HEK293 (cell line): ENCODE measurements around the gene KANSL1.
"Not testable (repeated sequence)": the region's sequence is repeated elsewhere in the genome, so short reads cannot be mapped to it uniquely, and the experiment has no call there.

Experiments
- CTCF ChIA-PET: fragments of 350-600 bp; formaldehyde crosslinking; extraction: SDS; loops from one replicate; lab custom pipeline; 2021; ENCODE audit warnings: antibody characterized with exemption; lab: Yijun Ruan, JAX
- POLR2A ChIA-PET: fragments of 300-600 bp; formaldehyde crosslinking; extraction: SDS; loops from one replicate; lab custom pipeline; 2020; ENCODE audit warnings: antibody characterized with exemption, inconsistent platforms; lab: Yijun Ruan, JAX
- H3K27ac ChIP-seq: fragments of 200-500 bp; sonication (Bioruptor generic); 2 replicates; pipeline ENCODE4 v1.5.1; 2014; ENCODE audit warnings: low read depth, low read length, control low read depth, inconsistent platforms; ENCODE audit errors: extremely low read depth
- H3K36me3 ChIP-seq, 2 experiments: fragments of 200-500 bp in 1 of 2; sonication (Bioruptor generic) in 1 of 2; 1 replicate in 1 of 2; 2 replicates in 1 of 2; pipeline ENCODE4 v1.5.1; 2014 to 2017; ENCODE audit warnings: inconsistent platforms in 2 of 2, low read length in 2 of 2; ENCODE audit not compliant: control insufficient read depth in 2 of 2, insufficient read depth in 1 of 2
- H3K4me1 ChIP-seq: fragments of 200-500 bp; sonication (Bioruptor generic); 2 replicates; pipeline ENCODE4 v1.5.1; 2014; ENCODE audit warnings: mild to moderate bottlenecking, low read length, inconsistent platforms; ENCODE audit not compliant: control insufficient read depth, insufficient read depth
- H3K4me3 ChIP-seq: 2 replicates; pipeline ENCODE4 v1.5.1; 2011; ENCODE audit warnings: low read depth, mild to moderate bottlenecking, control low read depth, low read length, moderate library complexity
- H3K9me3 ChIP-seq: fragments of 200-500 bp; sonication (Bioruptor generic); 2 replicates; pipeline ENCODE4 v1.5.1; 2014; ENCODE audit warnings: low read depth, low read length, inconsistent platforms; ENCODE audit not compliant: control insufficient read depth, insufficient read depth
- KLF7 ChIP-seq: fragments of 450-650 bp; formaldehyde crosslinking; IDR thresholded peaks from 2 replicates; pipeline ENCODE4 v1.5.1; 2016; ENCODE audit warnings: missing biosample characterization, missing genetic modification characterization, borderline replicate concordance
- KLF9 ChIP-seq: fragments of 450-650 bp; formaldehyde crosslinking; IDR thresholded peaks from 2 replicates; pipeline ENCODE4 v1.5.1; 2016; ENCODE audit warnings: missing biosample characterization, missing genetic modification characterization, low read depth
- MEIS1 ChIP-seq: sonication (generic); formaldehyde crosslinking; IDR thresholded peaks from 2 replicates; pipeline ENCODE4 v1.8.1; 2022; ENCODE audit warnings: missing genetic modification reagents, mild to moderate bottlenecking, borderline replicate concordance
- ZBTB8A ChIP-seq: fragments of 450-650 bp; formaldehyde crosslinking; IDR thresholded peaks from 2 replicates; pipeline ENCODE4 v1.5.1; 2016; ENCODE audit warnings: missing biosample characterization, missing genetic modification characterization
- ZIC2 ChIP-seq: fragments of 450-650 bp; formaldehyde crosslinking; IDR thresholded peaks from 2 replicates; pipeline ENCODE4 v1.5.1; 2016; ENCODE audit warnings: missing biosample characterization, missing genetic modification characterization
- ZNF112 ChIP-seq: fragments of 450-650 bp; formaldehyde crosslinking; IDR thresholded peaks from 2 replicates; pipeline ENCODE4 v1.5.0; 2017; ENCODE audit warnings: missing biosample characterization, missing genetic modification characterization
- ZNF146 ChIP-seq: fragments of 450-650 bp; formaldehyde crosslinking; IDR thresholded peaks from 2 replicates; pipeline ENCODE4 v1.5.1; 2016; ENCODE audit warnings: missing biosample characterization, missing genetic modification characterization
- ZNF239 ChIP-seq: fragments of 450-650 bp; formaldehyde crosslinking; IDR thresholded peaks from 2 replicates; pipeline ENCODE4 v1.5.1; 2016; ENCODE audit warnings: missing biosample characterization, missing genetic modification characterization
- ZNF248 ChIP-seq: fragments of 450-650 bp; formaldehyde crosslinking; IDR thresholded peaks from 2 replicates; pipeline ENCODE4 v1.5.1; 2017; ENCODE audit warnings: missing biosample characterization, missing genetic modification characterization
- ZNF335 ChIP-seq: fragments of 450-650 bp; formaldehyde crosslinking; conservative IDR thresholded peaks from 2 replicates; pipeline ENCODE4 v1.5.1; 2016; ENCODE audit warnings: missing biosample characterization, missing genetic modification characterization
- ZNF341 ChIP-seq: fragments of 450-650 bp; formaldehyde crosslinking; IDR thresholded peaks from 2 replicates; pipeline ENCODE4; 2016; ENCODE audit warnings: low read depth, missing biosample characterization, missing genetic modification characterization
- ZNF423 ChIP-seq: fragments of 450-650 bp; formaldehyde crosslinking; IDR thresholded peaks from 2 replicates; pipeline ENCODE4 v1.5.1; 2016; ENCODE audit warnings: missing biosample characterization, missing genetic modification characterization
- ZNF660 ChIP-seq: fragments of 450-650 bp; IDR thresholded peaks from 2 replicates; pipeline ENCODE4 v1.5.1; 2018; ENCODE audit warnings: missing biosample characterization, mild to moderate bottlenecking, missing genetic modification characterization
- TF ChIP-seq, protein P1 (sequence below): fragments of 450-650 bp; formaldehyde crosslinking; IDR thresholded peaks from 2 replicates; pipeline ENCODE4 v1.5.1; 2016; ENCODE audit warnings: missing biosample characterization, missing genetic modification characterization
- TF ChIP-seq, protein P2 (sequence below): fragments of 450-650 bp; formaldehyde crosslinking; IDR thresholded peaks from 2 replicates; pipeline ENCODE4 v1.5.1; 2017; ENCODE audit warnings: missing biosample characterization, missing genetic modification characterization
- TF ChIP-seq, protein P3 (sequence below): fragments of 450-650 bp; formaldehyde crosslinking; IDR thresholded peaks from 2 replicates; pipeline ENCODE4 v1.5.1; 2016; ENCODE audit warnings: missing biosample characterization, missing genetic modification characterization
- TF ChIP-seq, protein P4 (sequence below): fragments of 450-650 bp; formaldehyde crosslinking; IDR thresholded peaks from 2 replicates; pipeline ENCODE4 v1.5.1; 2017; ENCODE audit warnings: missing biosample characterization, missing genetic modification characterization

KANSL1 gene

DNA sequence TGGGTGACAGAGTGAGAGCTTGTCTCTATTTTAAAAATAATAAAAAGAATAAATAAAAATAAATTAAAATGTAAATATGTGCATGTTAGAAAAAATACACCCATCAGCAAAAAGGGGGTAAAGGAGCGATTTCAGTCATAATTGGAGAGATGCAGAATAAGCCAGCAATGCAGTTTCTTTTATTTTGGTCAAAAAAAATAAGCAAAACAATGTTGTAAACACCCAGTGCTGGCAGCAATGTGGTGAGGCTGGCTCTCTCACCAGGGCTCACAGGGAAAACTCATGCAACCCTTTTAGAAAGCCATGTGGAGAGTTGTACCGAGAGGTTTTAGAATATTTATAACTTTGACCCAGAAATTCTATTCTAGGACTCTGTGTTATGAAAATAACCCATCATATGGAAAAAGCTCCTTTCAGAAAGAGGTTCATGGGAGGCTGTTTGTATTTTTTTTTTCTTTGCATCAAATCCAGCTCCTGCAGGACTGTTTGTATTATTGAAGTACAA lies 185.7 kb downstream of the KANSL1 start:
- POLR2A ChIA-PET: no interaction called here
- Histone ChIP-seq H3K36me3 (no peaks in the 10 kb centered on the region; a peak in 1 of 3 replicates), H3K4me1 (peaks cover 4% of the 10 kb centered on the region; the same call in 1 of the 2 replicates), H3K4me3 (no peak overlapping the region), H3K27ac (no peak overlapping the region), H3K9me3 (no peaks in the 10 kb centered on the region)
- CTCF ChIA-PET: interaction anchor here (0.6 to 1.3 kb wide), 4 partner anchors 15 to 191 kb away, joined by 3 to 6 read pairs (median 4); partner anchors contain the start of gene KANSL1
- no peak for TF ChIP-seq ZNF248
- TF ChIP-seq KLF7 (tag by site-specific recombination): no peak
- no peak for TF ChIP-seq ZNF423
- TF ChIP-seq, protein P1, sequence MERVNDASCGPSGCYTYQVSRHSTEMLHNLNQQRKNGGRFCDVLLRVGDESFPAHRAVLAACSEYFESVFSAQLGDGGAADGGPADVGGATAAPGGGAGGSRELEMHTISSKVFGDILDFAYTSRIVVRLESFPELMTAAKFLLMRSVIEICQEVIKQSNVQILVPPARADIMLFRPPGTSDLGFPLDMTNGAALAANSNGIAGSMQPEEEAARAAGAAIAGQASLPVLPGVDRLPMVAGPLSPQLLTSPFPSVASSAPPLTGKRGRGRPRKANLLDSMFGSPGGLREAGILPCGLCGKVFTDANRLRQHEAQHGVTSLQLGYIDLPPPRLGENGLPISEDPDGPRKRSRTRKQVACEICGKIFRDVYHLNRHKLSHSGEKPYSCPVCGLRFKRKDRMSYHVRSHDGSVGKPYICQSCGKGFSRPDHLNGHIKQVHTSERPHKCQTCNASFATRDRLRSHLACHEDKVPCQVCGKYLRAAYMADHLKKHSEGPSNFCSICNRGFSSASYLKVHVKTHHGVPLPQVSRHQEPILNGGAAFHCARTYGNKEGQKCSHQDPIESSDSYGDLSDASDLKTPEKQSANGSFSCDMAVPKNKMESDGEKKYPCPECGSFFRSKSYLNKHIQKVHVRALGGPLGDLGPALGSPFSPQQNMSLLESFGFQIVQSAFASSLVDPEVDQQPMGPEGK (tag by site-specific recombination): no peak
- TF ChIP-seq, protein P2, sequence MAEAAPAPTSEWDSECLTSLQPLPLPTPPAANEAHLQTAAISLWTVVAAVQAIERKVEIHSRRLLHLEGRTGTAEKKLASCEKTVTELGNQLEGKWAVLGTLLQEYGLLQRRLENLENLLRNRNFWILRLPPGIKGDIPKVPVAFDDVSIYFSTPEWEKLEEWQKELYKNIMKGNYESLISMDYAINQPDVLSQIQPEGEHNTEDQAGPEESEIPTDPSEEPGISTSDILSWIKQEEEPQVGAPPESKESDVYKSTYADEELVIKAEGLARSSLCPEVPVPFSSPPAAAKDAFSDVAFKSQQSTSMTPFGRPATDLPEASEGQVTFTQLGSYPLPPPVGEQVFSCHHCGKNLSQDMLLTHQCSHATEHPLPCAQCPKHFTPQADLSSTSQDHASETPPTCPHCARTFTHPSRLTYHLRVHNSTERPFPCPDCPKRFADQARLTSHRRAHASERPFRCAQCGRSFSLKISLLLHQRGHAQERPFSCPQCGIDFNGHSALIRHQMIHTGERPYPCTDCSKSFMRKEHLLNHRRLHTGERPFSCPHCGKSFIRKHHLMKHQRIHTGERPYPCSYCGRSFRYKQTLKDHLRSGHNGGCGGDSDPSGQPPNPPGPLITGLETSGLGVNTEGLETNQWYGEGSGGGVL: no peak
- TF ChIP-seq ZNF239 (tag by site-specific recombination): no peak
- TF ChIP-seq ZNF660 (tag by site-specific recombination): no peak
- TF ChIP-seq MEIS1 (CRISPR knock-in tag): no peak

DNA sequence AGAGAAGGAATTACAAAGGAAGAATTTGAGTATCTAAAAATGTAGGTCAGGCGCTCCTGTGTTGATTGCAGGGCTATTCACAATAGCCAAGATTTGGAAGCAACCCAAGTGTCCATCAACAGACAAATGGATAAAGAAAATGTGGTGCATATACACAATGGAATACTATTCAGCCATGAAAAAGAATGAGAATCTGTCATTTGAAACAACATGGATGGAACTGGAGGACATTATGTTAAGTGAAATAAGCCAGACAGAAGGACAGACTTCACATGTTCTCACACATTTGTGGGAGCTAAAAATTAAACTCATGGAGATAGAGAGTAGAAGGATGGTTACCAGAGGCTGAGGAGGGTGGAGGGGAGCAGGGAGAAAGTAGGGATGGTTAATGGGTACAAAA lies 187.1 kb downstream of the KANSL1 start:
- H3K36me3 ChIP-seq, H3K9me3 ChIP-seq, POLR2A ChIA-PET, H3K4me3 ChIP-seq, H3K27ac ChIP-seq, H3K4me1 ChIP-seq: not testable (repeated sequence)
- CTCF ChIA-PET: interaction anchor here (0.6 to 1.2 kb wide), 2 partner anchors 15 to 33 kb away, joined by 3 to 5 read pairs; no protein-coding TSS in a partner anchor
- TF ChIP-seq ZNF146 (tag by site-specific recombination): peak; percentile 96
- TF ChIP-seq, protein P3, sequence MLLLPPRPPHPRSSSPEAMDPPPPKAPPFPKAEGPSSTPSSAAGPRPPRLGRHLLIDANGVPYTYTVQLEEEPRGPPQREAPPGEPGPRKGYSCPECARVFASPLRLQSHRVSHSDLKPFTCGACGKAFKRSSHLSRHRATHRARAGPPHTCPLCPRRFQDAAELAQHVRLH (tag by site-specific recombination): peak; percentile 44; the same call in 1 of the 2 replicates

DNA sequence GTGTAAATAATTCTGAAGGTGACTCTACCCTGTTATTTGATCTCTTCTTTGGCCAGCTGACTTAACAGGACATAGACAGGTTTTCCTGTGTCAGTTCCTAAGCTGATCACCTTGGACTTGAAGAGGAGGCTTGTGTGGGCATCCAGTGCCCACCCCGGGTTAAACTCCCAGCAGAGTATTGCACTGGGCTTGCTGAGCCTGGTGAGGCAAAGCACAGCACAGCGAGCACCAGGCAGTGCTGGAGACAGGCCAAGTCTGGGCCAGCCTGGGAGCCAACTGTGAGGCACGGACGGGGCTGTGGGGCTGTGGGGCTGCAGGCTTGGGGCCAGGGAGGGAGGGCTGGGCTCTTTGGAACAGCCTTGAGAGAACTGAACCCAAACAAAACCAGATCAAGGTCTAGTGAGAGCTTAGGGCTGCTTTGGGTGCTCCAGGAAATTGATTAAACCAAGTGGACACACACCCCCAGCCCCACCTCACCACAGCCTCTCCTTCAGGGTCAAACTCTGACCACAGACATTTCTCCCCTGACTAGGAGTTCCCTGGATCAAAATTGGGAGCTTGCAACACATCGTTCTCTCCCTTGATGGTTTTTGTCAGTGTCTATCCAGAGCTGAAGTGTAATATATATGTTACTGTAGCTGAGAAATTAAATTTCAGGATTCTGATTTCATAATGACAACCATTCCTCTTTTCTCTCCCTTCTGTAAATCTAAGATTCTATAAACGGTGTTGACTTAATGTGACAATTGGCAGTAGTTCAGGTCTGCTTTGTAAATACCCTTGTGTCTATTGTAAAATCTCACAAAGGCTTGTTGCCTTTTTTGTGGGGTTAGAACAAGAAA lies 189.1 kb downstream of the KANSL1 start:
- Histone ChIP-seq H3K4me1 (peaks cover 4% of the 10 kb centered on the region; the same call in 1 of the 2 replicates), H3K4me3 (no peak overlapping the region), H3K36me3 (no peaks in the 10 kb centered on the region; a peak in 1 of 3 replicates), H3K27ac (no peak overlapping the region), H3K9me3 (no peaks in the 10 kb centered on the region)
- TF ChIP-seq ZNF341 (tag by site-specific recombination): peak; percentile 92
- TF ChIP-seq ZNF112 (tag by site-specific recombination): no peak
- TF ChIP-seq ZNF335 (tag by site-specific recombination): peak; percentile 32; the same call in 1 of the 2 replicates
- TF ChIP-seq ZIC2 (tag by site-specific recombination): peak; percentile 73
- peak; percentile 49; the same call in 1 of the 2 replicates for TF ChIP-seq ZBTB8A
- TF ChIP-seq, protein P4, sequence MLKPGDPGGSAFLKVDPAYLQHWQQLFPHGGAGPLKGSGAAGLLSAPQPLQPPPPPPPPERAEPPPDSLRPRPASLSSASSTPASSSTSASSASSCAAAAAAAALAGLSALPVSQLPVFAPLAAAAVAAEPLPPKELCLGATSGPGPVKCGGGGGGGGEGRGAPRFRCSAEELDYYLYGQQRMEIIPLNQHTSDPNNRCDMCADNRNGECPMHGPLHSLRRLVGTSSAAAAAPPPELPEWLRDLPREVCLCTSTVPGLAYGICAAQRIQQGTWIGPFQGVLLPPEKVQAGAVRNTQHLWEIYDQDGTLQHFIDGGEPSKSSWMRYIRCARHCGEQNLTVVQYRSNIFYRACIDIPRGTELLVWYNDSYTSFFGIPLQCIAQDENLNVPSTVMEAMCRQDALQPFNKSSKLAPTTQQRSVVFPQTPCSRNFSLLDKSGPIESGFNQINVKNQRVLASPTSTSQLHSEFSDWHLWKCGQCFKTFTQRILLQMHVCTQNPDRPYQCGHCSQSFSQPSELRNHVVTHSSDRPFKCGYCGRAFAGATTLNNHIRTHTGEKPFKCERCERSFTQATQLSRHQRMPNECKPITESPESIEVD (tag by site-specific recombination): peak; percentile 60
- TF ChIP-seq KLF9 (tag by site-specific recombination): no peak
- ChIA-PET POLR2A (interaction anchor here (0.6 to 0.9 kb wide), 2 partner anchors 146 to 263 kb away, joined by 3 to 7 read pairs; no protein-coding TSS in a partner anchor), CTCF (interaction anchor here (0.7 to 5.4 kb wide), 17 partner anchors 12 to 283 kb away, joined by 3 to 51 read pairs (median 4); partner anchors contain the start of gene KANSL1)
